BLaER1 treated with 17β-estradiol and CSF1 and Interleukin-3, amounts not matched to agents 10 nM and 100 nM (cell line): ENCODE data around the gene MPHOSPH8.
"Not testable (repeated sequence)": the region's sequence is repeated elsewhere in the genome, so short reads cannot be mapped to it uniquely, and the experiment has no call there.

Experiments
- H3K27ac ChIP-seq, 11 experiments: shearing (Covaris generic); formaldehyde crosslinking; 2 replicates each; pipeline ENCODE4 v1.8.1; 2022
- H3K27me3 ChIP-seq, 11 experiments: shearing (Covaris generic); formaldehyde crosslinking; 2 replicates each; pipeline ENCODE4 v1.8.1; 2022
- H3K36me3 ChIP-seq, 11 experiments: shearing (Covaris generic); formaldehyde crosslinking; 2 replicates each; pipeline ENCODE4 v1.8.1; 2022
- H3K4me1 ChIP-seq, 10 experiments: shearing (Covaris generic); formaldehyde crosslinking; 2 replicates each; pipeline ENCODE4 v1.8.1; 2022
- H3K4me2 ChIP-seq, 11 experiments: shearing (Covaris generic); formaldehyde crosslinking; 2 replicates each; pipeline ENCODE4 v1.8.1; 2022
- H3K4me3 ChIP-seq, 10 experiments: shearing (Covaris generic); formaldehyde crosslinking; 2 replicates each; pipeline ENCODE4 v1.8.1; 2022
- H3K9ac ChIP-seq, 11 experiments: shearing (Covaris generic); formaldehyde crosslinking; 2 replicates each; pipeline ENCODE4 v1.8.1; 2022
- H3K9me3 ChIP-seq, 11 experiments: shearing (Covaris generic); formaldehyde crosslinking; replicated peaks in 1 of 11; 2 replicates each; pipeline ENCODE4 v1.8.1; 2022
- H4K20me1 ChIP-seq, 11 experiments: shearing (Covaris generic); formaldehyde crosslinking; 2 replicates each; pipeline ENCODE4 v1.8.1; 2022
- Cebpa-rat ChIP-seq, 11 experiments: shearing (Covaris generic); IDR thresholded peaks; 2 replicates each; pipeline ENCODE4 v1.8.1; 2022

The MPHOSPH8 gene

GRCh38 chr13:19618977-19619376 lies 14.5 kb upstream of the MPHOSPH8 start:
- no peak for TF ChIP-seq Cebpa-rat (IDR thresholded peaks at IDR 0.05)
- Histone ChIP-seq H3K36me3 (no peaks in the 10 kb centered on the region), H3K4me2 (no peak overlapping the region), H3K9ac (no peak overlapping the region), H3K27ac (no peak overlapping the region), H3K4me1 (no peaks in the 10 kb centered on the region), H4K20me1 (no peaks in the 10 kb centered on the region), H3K4me3 (no peak overlapping the region), H3K9me3 (peaks cover 10 to 30% (median 21%) of the 10 kb centered on the region in 11 experiments; a peak in 20 of 22 replicates), H3K27me3 (no peaks in the 10 kb centered on the region)

DNA sequence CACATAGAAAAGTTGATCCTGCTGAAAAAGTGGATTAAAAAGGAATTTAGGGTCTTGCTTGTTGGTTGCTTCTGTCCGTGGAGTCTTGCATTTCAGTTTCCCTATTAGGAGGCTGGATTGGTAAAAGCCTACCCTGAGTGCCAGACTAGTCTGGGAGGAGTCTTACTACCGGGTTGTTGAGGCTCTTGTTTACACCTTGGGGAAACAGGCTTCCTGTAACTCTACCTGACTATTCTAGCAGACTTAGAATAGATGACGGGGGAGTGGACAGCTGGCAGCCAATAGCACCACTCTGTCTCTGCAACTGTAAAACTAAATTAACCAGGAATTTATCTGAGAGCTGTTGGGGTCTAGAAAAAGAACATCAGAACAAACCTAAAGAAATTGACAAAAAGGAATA lies 11.3 kb upstream of the MPHOSPH8 start:
- no peak for TF ChIP-seq Cebpa-rat (IDR thresholded peaks at IDR 0.05)
- H3K4me1 ChIP-seq: peaks cover 0 to 4% (median 0%) of the 10 kb centered on the region in 10 experiments; a peak in 3 of 20 replicates
- H3K9me3 ChIP-seq: peaks cover 7 to 28% (median 20%) of the 10 kb centered on the region in 11 experiments; a peak in 20 of 22 replicates
- H3K4me3 ChIP-seq: no peak overlapping the region
- no peak overlapping the region for H3K27ac ChIP-seq
- no peak overlapping the region for H3K4me2 ChIP-seq
- H3K27me3 ChIP-seq: no peaks in the 10 kb centered on the region
- H3K9ac ChIP-seq: no peak overlapping the region
- no peaks in the 10 kb centered on the region for H3K36me3 ChIP-seq
- no peaks in the 10 kb centered on the region for H4K20me1 ChIP-seq

DNA sequence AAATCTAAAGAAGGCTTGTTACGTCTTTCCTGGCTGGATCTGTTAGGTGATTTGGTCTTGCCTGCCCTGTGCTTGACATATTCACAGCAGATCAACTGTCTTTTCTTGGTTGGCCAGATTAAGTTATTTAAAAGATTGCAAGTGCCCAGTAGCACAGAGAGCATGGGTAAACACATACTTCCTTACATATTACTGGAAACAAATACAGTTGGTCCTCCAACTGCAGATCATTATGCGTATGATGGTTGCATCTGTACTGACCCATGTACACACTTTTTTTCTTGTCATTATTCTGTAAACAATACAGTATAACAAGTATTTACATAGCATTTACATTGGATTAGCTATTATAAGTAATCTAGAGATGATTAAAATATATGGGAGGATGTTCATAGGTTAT lies 9.2 kb upstream of the MPHOSPH8 start:
- Histone ChIP-seq H3K9ac (no peak overlapping the region), H4K20me1 (no peaks in the 10 kb centered on the region)

GRCh38 chr13:19632915-19633478 lies 462 bp upstream of the MPHOSPH8 start:
- no peaks in the 10 kb centered on the region for H3K27me3 ChIP-seq
- peaks cover 0 to 24% (median 17%) of the 10 kb centered on the region in 11 experiments; a peak in 19 of 22 replicates for H3K36me3 ChIP-seq
- H4K20me1 ChIP-seq: peaks cover 21 to 40% (median 33%) of the 10 kb centered on the region in 11 experiments; a peak in 18 of 22 replicates
- peak overlapping the region; percentile 66 to 88 (median 82) for H3K27ac ChIP-seq
- no peak for TF ChIP-seq Cebpa-rat (IDR thresholded peaks at IDR 0.05)
- peaks cover 16 to 30% (median 21%) of the 10 kb centered on the region in 10 experiments for H3K4me1 ChIP-seq
- H3K9ac ChIP-seq: peak overlapping the region; percentile 81 to 92 (median 86)
- peak overlapping the region; percentile 71 to 93 (median 86) for H3K4me3 ChIP-seq
- peak overlapping the region; percentile 42 to 82 (median 72) for H3K4me2 ChIP-seq
- H3K9me3 ChIP-seq: peaks cover 3 to 23% (median 20%) of the 10 kb centered on the region in 11 experiments; a peak in 19 of 22 replicates

More for the DNA sequence above, 9.2 kb upstream of the MPHOSPH8 start:
- Histone ChIP-seq H3K9me3 (peaks cover 0 to 8% (median 0%) of the 10 kb centered on the region in 11 experiments; a peak in 2 of 22 replicates), H3K4me2 (no peak overlapping the region), H3K4me1 (peaks cover 0 to 10% (median 0%) of the 10 kb centered on the region in 10 experiments; a peak in 4 of 20 replicates), H3K27ac (no peak overlapping the region), H3K27me3 (no peaks in the 10 kb centered on the region), H3K36me3 (no peaks in the 10 kb centered on the region), H3K4me3 (no peak overlapping the region)
- TF ChIP-seq Cebpa-rat (IDR thresholded peaks at IDR 0.05): no peak

DNA sequence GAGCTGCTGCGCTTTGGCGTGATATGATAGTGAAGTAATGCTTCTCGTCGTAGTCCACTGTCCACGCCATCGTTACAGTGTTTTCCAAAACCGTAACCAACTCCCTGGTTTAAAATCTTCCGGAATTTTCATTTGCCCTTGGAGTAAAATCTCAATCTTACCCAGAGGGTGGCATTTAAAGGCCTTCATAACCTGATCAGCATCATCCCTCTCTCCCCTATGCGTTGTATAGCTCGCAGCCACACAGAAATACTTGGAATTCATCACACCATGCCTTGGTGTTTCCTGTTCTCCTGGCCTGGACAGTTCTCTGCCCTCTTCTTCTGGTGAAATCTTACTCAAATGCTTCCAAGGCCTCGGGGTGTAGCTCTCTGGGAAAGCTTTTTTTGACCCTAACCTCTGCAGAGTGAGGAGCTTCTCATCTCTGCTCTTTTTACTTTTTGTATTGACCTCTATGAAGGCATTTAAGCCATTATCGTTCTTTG lies 839 bp downstream of the MPHOSPH8 start:
- peaks cover 25 to 53% (median 42%) of the 10 kb centered on the region in 11 experiments; a peak in 18 of 22 replicates for H4K20me1 ChIP-seq
- peaks cover 16 to 30% (median 21%) of the 10 kb centered on the region in 10 experiments for H3K4me1 ChIP-seq
- H3K9me3 ChIP-seq: peaks cover 3 to 23% (median 20%) of the 10 kb centered on the region in 11 experiments; a peak in 19 of 22 replicates
- peak overlapping the region; percentile 71 to 93 (median 86) for H3K4me3 ChIP-seq
- TF ChIP-seq Cebpa-rat (IDR thresholded peaks at IDR 0.05): no peak
- H3K36me3 ChIP-seq: peaks cover 0 to 36% (median 24%) of the 10 kb centered on the region in 11 experiments; a peak in 20 of 22 replicates
- peak overlapping the region; percentile 79 to 95 (median 91) for H3K4me2 ChIP-seq
- H3K27me3 ChIP-seq: no peaks in the 10 kb centered on the region
- peak overlapping the region; percentile 81 to 92 (median 86) for H3K9ac ChIP-seq
- peak overlapping the region; percentile 66 to 88 (median 82); a peak in 21 of 22 replicates for H3K27ac ChIP-seq

GRCh38 chr13:19635926-19636325 lies 2.5 kb downstream of the MPHOSPH8 start:
- H3K9me3 ChIP-seq: not testable (repeated sequence)
- H3K4me2 ChIP-seq: peak overlapping the region; percentile 79 to 95 (median 91)

GRCh38 chr13:19643652-19644051 lies 10.2 kb downstream of the MPHOSPH8 start:
- H3K9ac ChIP-seq: no peak overlapping the region
- TF ChIP-seq Cebpa-rat (IDR thresholded peaks at IDR 0.05): no peak
- no peaks in the 10 kb centered on the region for H3K9me3 ChIP-seq
- no peak overlapping the region for H3K27ac ChIP-seq
- H3K4me2 ChIP-seq: no peak overlapping the region
- H3K4me3 ChIP-seq: no peak overlapping the region
- peaks cover 32 to 75% (median 54%) of the 10 kb centered on the region in 11 experiments; a peak in 17 of 22 replicates for H4K20me1 ChIP-seq
- no peaks in the 10 kb centered on the region for H3K4me1 ChIP-seq
- no peaks in the 10 kb centered on the region for H3K27me3 ChIP-seq
- H3K36me3 ChIP-seq: peaks cover 66 to 92% (median 71%) of the 10 kb centered on the region in 11 experiments

More at GRCh38 chr13:19635926-19636325, 2.5 kb downstream of the MPHOSPH8 start:
- H3K36me3 ChIP-seq: peaks cover 0 to 46% (median 25%) of the 10 kb centered on the region in 11 experiments; a peak in 20 of 22 replicates
- H3K4me1 ChIP-seq: peaks cover 16 to 30% (median 21%) of the 10 kb centered on the region in 10 experiments
- H3K4me3 ChIP-seq: peak overlapping the region in 2 of 10 experiments; percentile 77 to 91; a peak in 2 of 20 replicates
- H3K27me3 ChIP-seq, H3K27ac ChIP-seq: not testable (repeated sequence)
- peaks cover 36 to 70% (median 56%) of the 10 kb centered on the region in 11 experiments; a peak in 18 of 22 replicates for H4K20me1 ChIP-seq
- peak overlapping the region in 1 of 11 experiments; percentile 83; a peak in 1 of 22 replicates for H3K9ac ChIP-seq

DNA sequence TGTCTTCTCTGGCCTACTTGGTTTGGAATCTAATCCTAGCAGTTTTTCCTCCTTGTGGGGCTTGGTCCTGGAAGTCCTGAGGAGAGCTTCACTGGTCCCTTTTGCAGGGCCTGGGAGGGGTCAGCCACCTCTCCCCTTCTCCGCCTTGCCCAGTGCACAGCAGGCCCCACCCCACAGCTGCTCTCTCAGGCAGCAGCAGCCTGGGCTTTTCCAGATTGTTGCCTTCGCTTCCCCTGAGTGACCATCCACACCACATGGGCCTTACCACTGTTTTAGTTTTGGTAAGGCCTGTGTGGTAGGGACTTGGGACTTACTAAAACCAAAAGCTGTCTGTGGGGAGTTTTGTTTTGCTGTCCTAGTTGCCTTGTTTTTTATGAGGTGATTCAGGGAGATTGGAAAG lies 11.5 kb downstream of the MPHOSPH8 start:
- H3K27me3 ChIP-seq: no peaks in the 10 kb centered on the region
- H3K9ac ChIP-seq: peak overlapping the region in 1 of 11 experiments; percentile 19; a peak in 1 of 22 replicates
- TF ChIP-seq Cebpa-rat (IDR thresholded peaks at IDR 0.05): no peak
- H3K4me2 ChIP-seq: no peak overlapping the region
- peaks cover 74 to 94% (median 83%) of the 10 kb centered on the region in 11 experiments for H3K36me3 ChIP-seq
- no peak overlapping the region for H3K27ac ChIP-seq
- no peaks in the 10 kb centered on the region for H3K4me1 ChIP-seq
- H3K9me3 ChIP-seq: no peaks in the 10 kb centered on the region
- H3K4me3 ChIP-seq: no peak overlapping the region
- H4K20me1 ChIP-seq: peaks cover 25 to 61% (median 41%) of the 10 kb centered on the region in 11 experiments; a peak in 17 of 22 replicates

GRCh38 chr13:19646063-19646462 lies 12.6 kb downstream of the MPHOSPH8 start:
- Histone ChIP-seq H4K20me1 (peaks cover 17 to 51% (median 31%) of the 10 kb centered on the region in 11 experiments; a peak in 17 of 22 replicates), H3K27me3 (no peaks in the 10 kb centered on the region), H3K4me2 (no peak overlapping the region), H3K27ac (no peak overlapping the region), H3K36me3 (peaks cover 83 to 100% (median 93%) of the 10 kb centered on the region in 11 experiments), H3K9me3 (no peaks in the 10 kb centered on the region), H3K9ac (no peak overlapping the region), H3K4me1 (no peaks in the 10 kb centered on the region), H3K4me3 (no peak overlapping the region)
- TF ChIP-seq Cebpa-rat (IDR thresholded peaks at IDR 0.05): no peak
